GM19035 (cell line): Measurements from ENCODE around the gene CTNNA3.
A peak's percentile ranks its signal among the peaks of the same experiment; 100 is the strongest.

ENCODE experiments used
- ATAC-seq: cut with Tn5 transposase; IDR thresholded peaks from one replicate; pipeline ENCODE4 v1.9.1; 2021; ENCODE audit not compliant: unreplicated experiment

CTNNA3 gene

DNA sequence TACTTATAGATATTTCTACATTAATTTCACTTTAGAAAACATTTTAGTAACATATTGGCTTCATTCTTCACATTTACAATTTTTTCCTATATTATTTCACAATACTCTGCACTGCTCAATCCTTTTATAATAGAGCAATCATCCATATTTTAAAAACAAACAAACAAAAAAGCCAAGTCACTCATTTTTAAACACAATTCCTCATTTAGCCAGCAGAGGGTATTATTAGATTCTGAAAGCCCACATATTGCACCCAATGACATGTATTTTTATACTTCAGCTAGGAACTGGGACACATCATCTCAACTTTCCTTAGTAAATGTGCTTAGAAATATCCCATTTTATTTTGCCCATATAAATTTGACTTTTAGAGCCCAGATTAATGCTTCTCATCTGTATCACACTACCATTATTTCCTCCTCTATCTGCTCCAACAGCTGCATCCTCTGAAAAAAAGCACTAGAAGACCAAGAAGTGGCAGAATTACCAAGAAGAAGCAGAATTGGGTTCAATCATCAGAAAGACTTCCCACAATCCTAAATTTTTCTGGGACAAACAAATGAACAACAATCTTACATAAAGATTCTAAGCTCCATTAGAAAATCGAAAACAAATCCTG is 29.5 kb downstream of the CTNNA3 start:
- ATAC-seq: no peak

DNA sequence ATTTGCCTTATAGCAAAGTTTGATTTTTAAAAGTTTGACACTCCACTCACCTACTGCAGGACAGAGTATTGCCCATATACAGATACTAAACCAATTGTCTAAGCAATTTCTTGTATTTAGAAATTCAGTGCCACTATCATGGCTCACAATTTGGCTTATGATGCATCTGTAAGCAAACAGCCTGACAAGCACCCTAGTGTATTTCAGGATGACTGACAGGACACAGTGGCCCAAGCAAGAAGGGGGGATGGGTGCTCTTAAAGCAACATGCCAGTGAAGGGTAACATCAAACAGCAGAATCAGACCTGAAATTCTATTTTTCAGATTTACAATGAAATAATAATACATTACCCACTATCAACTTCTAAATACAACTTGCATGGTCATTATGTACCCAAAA is 30.5 kb downstream of the CTNNA3 start:
- no peak for ATAC-seq

DNA sequence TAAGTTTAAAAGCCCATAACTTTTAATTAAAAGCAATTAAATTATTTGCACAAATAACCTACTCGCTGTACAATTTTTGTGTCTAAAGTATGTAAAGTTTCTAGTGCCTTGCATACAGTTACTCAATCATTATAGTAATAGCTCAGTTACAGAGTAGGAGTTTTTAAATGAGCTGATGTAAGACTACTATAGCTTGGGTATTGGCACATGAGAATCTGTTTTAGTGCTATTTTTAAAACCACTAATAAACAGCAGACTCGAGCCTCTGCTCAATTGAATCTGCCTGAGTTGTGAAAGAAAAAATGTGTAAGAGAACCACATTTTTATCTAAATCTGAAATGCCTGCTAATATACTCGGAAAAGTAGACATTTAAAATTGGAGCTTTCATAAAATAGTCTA is 31.1 kb downstream of the CTNNA3 start:
- ATAC-seq: no peak

DNA sequence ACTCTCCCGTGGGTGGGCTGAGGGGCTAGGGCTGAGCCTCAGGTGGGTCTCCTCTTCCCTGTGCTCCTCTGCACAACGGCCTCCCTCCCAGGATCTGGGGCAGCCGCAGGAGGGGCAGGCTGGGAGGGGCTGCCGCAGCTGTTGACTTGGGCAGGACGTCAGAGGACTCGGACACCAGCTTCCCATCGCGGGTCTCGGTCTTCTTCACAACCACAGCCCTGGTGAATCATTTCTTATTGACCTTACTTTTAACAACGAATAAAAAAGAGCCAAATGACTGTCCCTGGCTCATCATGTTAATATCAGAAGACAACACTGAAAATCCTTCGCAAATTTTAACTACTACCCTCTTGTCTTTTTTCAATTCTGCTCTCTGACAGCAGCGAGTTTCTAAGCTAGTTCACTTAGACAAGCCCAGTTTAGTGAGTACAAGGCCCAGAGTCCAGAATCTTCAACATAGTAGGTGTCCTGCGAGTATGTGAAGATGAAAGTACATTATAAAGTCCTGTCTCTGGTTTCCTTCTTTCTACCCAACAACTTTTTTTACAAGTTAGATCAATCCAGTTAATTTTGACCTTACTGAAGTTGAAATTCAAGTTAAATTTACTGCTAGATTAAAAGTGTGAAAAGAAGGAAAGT is 32.4 kb downstream of the CTNNA3 start:
- no peak for ATAC-seq

DNA sequence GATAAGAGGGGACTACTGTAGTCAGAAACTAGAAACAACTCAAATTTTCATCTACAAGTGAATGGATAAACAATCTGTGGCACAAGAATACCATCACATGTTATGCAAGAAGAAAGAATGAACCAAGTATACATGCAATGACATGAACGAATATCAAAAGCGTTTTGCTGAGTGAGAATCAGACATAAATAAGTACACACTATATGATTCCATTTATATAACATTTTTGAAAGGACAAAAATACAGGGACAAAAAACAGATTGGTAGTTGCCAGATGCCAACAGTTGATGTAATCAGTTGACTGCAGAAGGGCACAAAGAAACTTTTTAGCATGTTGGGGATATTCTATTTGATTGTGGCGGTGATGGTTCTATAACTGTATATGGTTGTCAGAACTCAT is 33.6 kb downstream of the CTNNA3 start:
- no peak for ATAC-seq

DNA sequence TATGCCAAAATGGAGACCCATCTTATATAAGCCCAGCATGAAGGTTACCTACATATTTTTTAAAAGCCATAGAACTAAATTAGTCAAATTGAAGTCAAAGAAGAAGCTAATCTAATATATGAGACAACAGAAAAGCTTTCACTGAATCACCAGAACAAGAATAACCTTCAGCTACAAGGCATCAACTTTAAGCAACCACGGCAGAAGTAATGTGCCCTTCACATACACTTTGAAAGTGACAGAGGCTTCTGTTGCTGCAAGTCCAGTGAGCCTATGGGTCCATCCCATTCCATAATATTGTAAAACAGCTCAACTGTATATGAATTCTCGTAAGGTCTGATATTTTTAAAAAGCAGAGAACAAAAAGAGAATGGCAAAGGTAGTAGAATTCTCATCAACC is 36.5 kb downstream of the CTNNA3 start:
- ATAC-seq: no peak

DNA sequence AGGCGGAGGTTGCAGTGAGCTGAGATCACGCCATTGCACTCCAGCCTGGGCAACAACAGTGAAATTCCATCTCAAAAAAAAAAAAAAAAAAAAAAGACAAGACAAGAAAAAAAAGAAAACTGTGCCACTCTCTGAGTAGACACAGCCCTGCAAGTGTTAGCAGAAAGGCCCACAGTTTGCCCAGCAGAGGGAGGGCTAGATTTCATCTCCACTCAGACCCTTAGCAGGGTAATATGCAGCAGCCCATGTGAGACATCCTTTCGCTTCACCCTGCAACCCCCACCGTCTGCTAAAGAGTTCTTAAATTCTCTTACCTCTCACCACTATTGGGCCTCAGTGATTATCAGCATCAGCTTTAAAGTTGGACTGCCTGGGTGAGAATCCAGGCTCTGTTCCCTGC is 38.2 kb downstream of the CTNNA3 start:
- no peak for ATAC-seq

DNA sequence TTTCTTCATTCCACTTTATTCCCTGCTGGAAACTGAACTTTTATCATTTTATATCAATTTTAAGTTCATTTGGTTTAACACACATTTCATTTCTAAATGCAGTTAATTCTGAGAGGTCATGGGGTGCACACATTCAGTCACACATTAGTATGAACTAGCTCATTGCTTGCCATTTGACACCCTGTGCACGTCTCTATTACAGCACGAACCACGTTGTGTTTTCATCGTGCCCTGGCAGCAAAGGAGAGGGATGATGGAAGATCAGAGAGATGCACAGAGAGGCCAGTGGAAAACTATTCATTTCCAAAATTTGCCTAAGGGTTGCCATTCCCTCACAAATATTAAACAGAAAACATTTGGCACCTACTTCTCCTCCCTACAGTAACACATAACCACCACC is 45.4 kb downstream of the CTNNA3 start:
- no peak for ATAC-seq

DNA sequence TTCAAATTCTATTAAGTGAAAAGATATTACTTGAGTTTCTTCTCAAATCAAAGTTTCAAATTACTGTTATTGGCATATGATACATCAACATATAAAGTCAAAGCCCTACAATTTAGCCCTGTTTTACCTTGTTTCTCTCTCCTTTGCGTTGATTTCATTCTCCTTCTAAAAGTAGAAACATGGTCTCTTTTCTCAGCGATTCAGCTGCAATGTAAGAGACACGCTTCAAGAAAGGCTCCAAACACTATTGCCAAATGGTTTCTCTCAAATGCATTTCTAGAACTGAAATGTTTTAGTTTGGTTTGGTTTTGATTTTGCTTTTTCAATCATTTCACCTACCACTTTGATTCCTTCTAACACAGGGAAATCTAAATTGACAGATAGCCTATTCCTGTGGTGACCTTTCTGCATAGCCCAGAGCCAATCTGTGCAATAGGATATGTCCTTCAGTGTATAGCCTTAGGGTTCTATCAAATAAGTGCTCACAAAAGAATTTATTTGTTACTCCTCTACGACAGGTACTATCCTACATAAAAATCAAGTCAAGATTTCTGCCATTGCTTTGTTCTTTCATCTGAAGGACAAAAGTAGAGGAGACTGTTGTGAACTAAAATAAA is 47.3 kb downstream of the CTNNA3 start:
- ATAC-seq: no peak

DNA sequence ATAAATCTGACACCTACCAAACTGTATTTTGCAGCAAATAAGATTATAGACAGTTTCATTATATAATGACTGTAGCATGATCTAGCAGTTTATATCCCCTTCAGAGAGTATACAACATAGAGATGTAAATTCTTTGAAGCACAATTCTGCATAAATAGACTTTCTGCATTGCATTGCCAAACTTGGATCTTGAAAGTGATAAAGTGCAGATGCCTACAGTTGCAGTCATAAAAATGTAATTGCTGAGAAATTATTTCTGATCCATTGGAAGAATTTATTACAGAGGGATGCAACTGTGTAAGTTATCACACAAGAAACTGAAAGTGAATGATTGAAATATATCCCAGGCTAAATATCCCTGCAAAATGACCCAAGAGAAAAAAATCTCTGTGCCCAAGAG is 65.1 kb downstream of the CTNNA3 start:
- ATAC-seq: no peak

DNA sequence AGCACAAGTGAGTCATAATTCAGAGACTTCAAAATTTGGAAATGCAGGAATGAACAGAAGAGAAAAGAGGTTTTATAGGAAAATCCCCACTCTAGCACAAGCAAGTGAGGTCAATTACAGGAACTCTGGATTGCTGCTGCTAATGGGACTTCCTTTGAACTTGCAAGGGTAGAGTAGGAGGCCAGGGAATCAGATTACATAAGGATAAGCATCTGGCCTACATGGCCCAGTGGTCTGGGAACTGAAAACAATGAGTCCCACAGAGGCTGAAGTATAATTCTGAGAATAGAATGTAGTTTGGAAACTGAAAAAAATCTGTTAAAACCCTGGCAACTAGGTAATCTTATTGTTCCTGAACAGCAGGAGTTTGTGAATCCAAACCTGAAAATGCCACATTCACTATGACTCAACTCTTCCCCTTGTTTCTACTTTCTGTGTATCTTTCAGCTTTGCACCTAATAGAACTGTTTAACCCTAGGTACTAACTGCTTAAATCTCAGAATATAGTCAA is 66.5 kb downstream of the CTNNA3 start:
- ATAC-seq: no peak

DNA sequence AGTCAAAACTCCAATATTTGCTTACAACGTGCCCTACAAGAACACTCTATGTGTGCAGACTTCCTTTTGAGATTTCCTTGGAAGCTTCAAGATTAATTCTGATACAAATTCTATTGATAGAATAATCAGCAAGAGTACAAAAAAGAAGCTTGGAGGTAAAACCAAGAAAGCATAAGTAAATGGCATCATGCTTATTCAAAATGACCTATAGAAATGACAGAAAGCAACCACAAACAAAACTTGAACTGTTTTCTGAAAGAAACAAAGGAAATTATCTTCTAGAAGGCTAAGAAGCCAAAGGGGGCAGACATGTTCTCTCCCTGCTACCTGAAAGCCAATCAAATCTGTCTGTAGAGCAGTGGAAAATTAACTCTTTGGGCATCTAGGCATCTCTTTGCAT is 73.0 kb downstream of the CTNNA3 start:
- no peak for ATAC-seq

DNA sequence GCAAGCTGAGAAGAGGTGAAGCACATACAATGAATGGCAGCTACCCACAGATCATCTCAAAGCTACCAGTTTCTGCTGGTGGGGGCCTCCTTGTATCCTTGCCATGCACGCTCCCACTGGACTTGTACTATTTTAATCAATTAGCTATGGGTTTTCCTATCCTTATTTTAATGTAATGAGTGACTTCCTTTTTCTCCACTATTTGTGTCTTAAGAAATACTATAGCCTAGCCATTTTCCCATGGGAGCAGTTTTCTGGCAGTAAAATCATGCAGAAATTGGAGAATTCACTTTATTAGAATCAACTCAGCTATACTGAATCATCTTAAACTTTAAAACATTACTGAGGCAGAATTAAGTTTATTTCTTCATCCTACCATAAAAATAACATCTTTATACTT is 73.5 kb downstream of the CTNNA3 start:
- no peak for ATAC-seq

DNA sequence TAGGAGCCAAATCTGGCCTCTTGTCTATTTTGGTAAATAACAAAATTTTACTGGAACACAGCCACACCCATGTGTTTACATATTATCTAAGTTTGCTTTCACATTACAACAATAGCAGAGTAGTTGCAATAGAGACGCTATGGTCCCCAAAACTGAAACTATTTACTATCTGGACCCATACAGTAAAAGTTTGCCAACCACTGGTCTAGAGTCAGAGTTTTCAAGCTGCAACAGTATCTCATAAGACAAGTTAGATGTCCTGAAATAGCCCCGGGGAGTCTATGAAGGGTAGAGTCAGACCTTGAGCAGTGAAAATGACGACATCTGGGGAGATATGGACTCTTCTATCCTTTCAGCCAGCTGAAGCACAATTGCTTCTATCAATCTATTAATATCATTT is 74.2 kb downstream of the CTNNA3 start:
- ATAC-seq: no peak

DNA sequence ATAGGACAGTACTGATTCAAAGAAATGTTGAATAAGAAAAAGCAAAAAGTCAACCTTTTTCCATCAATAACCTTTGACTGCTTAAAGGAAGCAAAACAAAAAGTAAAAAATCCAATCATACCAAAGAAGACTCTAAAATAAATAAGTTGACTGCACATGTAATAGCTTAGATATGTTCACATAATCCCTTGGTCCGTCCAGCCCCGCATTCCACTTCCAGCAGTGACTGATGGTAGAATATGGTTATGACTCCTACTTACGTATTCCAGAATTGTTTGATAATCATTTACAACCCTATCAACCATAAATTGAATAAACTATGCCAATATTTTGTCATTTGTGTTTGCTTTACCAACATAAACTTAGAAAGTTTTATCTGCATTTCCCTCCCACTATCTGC is 77.9 kb downstream of the CTNNA3 start:
- ATAC-seq: no peak

DNA sequence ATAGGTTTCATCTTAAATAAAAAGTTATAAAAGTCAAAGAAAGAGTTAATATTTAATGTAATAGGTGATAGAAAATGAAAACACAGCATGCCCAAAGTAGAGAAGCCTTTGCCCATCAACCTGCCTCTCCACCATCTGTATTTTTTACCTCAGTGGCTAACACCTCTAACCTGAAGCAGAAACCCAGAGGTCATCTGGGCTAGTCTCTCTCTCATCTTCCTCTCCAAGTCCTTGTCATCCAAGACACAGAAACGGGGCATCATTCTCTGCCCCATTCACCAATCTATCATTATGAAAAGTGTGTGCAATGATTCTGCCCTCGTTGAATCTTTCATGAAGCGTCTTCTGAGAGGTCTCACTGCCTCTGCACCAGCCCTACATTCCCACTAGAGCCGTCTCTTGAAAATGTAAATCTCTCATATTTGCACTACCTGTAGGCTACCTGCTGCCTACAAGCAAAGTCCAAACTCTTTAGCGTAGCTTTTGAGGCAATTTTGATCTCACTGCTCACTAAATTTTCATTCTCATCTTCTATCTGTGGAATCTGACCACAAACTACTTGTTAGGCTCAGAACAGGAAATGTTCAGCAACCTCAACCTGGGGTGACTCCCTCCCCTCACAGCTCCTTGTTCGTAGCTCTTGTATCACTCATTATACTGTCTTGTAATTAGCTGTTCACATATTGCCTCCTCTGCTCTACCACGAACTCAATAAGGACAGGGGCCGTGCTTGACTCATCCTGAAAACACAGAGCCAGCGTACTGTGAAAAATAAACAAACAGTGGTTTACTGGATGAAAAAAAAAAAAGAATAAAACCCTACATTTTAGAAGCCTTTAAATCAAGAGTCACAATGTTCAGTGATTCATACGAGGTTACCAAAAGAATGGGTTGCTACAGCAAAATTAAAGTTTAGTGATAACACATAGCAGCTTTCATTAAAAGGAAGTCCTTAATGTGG is 83.1 kb downstream of the CTNNA3 start:
- peak; percentile 91 for ATAC-seq

DNA sequence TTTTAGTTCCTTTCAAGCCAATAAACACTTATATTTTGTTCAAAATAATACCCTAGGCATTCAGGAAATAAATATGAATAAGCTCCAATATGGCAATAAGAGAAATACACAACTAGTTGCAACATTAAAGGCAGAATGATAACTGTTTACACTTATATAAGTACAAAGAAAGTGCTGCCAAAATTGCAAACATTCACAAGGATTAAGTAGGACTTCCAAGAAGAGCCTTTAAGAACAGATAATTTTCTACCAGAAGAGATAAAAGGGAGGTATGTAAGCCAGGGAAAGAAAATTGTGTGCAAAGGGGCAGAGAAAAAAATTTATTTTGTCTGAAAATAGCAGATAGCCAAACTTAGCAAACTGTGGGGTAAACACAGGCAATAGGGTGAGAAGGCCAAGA is 83.8 kb downstream of the CTNNA3 start:
- no peak for ATAC-seq

DNA sequence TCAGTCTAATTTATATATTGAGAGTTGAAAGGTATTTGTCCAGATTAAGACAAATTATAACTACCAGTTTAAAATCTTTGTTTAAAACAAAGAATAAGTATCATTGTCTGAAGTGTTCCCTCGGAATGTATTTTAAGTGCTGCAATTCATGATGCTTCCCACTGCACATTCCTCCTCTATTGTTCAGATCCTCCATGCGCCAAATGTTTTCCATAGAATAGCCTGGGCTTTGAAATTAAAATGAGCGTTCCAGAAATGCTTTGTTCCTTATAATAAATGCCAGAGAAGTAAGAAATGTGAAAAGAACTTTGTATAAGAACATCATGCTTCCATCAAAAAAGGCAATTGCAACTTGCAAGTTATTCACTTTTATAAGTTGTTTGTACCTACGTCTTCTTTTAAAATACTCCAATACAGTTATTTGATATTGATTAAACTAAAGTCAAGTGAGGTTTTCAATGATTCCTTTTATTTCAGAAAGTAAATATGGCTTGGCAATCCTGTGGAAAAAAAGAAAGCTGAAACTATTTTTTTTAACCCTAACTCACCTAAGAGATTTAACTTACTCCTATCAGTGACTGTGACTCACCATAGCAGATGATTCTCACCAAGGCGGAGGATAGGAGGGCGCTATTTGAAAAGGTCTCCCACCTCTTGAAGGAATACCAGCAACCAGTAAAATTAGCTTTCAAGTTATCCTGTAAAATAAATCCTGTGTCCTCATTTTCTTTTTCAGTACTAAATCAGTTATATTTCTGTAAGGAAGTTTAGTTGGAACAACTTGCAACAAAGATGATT is 85.8 kb downstream of the CTNNA3 start:
- ATAC-seq: no peak

DNA sequence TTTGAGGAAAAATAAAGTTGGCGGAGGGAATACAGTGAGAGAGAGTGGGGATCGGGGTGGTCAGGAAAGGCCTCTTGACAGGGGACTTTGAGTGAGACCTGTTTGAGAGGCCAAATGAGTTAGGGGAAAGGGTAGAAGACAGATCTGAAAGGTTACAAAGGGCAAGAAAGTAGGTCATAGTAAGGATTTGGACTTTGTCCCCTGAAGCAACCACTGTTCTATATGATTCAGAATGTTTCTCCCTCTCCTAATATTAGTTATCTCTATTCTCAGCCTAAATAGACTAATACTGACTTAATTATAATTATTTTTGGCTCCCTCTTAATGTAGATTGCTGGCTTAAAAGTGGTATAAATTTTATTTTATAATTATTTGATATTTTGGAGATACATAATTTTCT is 88.0 kb downstream of the CTNNA3 start:
- no peak for ATAC-seq

DNA sequence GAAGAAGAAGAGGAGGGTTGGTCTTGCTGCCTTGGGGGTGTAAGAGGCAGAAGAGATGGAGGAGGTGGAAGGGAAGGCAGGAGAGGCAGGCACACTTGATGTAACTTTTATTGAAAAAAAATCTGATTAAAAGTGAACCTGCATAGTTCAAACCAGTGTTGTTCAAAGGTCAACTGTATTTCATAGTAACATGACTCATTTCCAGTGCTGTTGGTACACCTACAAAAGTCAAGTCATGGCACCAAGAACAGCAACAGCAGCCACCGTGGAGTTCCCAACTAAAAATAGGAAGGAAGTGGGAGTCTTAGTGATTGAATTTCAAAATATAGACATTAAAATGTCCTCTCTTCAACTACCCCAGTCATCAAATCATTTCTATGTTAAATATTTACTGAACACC is 88.5 kb downstream of the CTNNA3 start:
- ATAC-seq: no peak

DNA sequence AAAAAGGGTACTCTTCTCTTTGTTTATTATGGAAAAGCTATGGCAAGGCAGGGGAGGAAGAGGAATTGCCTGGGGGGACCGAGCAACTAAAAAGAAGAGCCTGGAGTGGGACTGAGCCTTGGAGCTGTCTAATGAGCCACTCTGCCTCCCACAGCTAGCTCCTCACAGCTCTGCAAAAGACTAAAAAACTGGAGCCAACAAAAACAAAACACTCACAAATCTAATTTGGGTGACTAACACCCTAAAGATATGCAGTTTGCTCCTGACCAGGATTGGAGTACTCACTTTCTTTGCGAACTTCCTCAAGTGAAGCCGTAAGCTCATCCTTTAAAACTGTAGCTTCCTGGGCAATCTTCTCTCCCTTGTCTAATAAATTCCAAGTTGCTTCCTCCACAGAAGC is 89.4 kb downstream of the CTNNA3 start:
- no peak for ATAC-seq
